GM12878 (cell line): ENCODE measurements around the gene ANKMY1. TPM values are rescaled to one million over a fixed set of nuclear protein-coding genes. Genes with fewer than 3 reads are reported as not detected.

ENCODE experiments used
- ATAC-seq: fragments of 200-7000 bp; cut with Tn5 transposase; 3 replicates; pipeline ENCODE4 v1.9.1; 2020; ENCODE audit warnings: mild to moderate bottlenecking, moderate library complexity
- BruUV-seq: library from RNA; stranded (reverse); fragments of 400-500 nt; replicated peaks from 2 replicates; lab custom pipeline; 2021; lab: Mats Ljungman, UMichigan
- CTCF ChIA-PET: fragments of 300-600 bp; sonication (Branson Sonifier 250); formaldehyde crosslinking; extraction: SDS; loops from one replicate; lab custom pipeline; 2021; ENCODE audit warnings: inconsistent platforms; lab: Yijun Ruan, JAX
- POLR2A ChIA-PET: fragments of 350-600 bp; formaldehyde crosslinking; extraction: SDS; loops from one replicate; lab custom pipeline; 2021; ENCODE audit warnings: inconsistent platforms; lab: Charles Lee
- RAD21 ChIA-PET: fragments of 300-600 bp; sonication (Branson Sonifier 250); formaldehyde crosslinking; loops from one replicate; lab custom pipeline; 2023; ENCODE audit warnings: antibody characterized with exemption; ENCODE audit not compliant: unreplicated experiment; lab: Charles Lee
- SMC1A ChIA-PET: fragments of 300-600 bp; sonication (Branson Sonifier 250); formaldehyde crosslinking; loops from one replicate; lab custom pipeline; 2023; ENCODE audit not compliant: unreplicated experiment, uncharacterized antibody; lab: Charles Lee
- DNase-seq: peaks from one replicate; pipeline ENCODE4 v3.0.0-alpha.2; 2011; ENCODE audit warnings: low read depth, low spot score
- FAIRE-seq: peaks from 3 replicates; lab custom pipeline; 2011; peaks lifted over from hg19 to GRCh38; lab: Jason Lieb, UNC
- H2AFZ ChIP-seq: 2 replicates; pipeline ENCODE4 v1.6.0; 2011; ENCODE audit warnings: low read depth, low read length, control low read depth; ENCODE audit not compliant: control insufficient read depth
- H3K27ac ChIP-seq: 2 replicates; pipeline ENCODE4 v1.5.1; 2011; ENCODE audit warnings: control low read depth; ENCODE audit not compliant: control insufficient read depth, insufficient read depth
- H3K27me3 ChIP-seq, 2 experiments: replicated peaks in 1 of 2; 2 replicates each; pipeline versions ENCODE4 v1.6.0 to v1.6.1; 2011; ENCODE audit warnings: low read length in 1 of 2; ENCODE audit not compliant: control insufficient read depth in 2 of 2, insufficient read depth in 2 of 2
- H3K36me3 ChIP-seq, 2 experiments: 2 replicates each; pipeline ENCODE4 v1.5.1; 2011; ENCODE audit warnings: low read length in 1 of 2; ENCODE audit not compliant: control insufficient read depth in 2 of 2, insufficient read depth in 2 of 2
- H3K4me1 ChIP-seq: 2 replicates; pipeline ENCODE4 v1.6.1; 2011; ENCODE audit warnings: mild to moderate bottlenecking, low read length, moderate library complexity, mixed read lengths; ENCODE audit not compliant: control insufficient read depth, insufficient read depth
- H3K4me2 ChIP-seq: 2 replicates; pipeline ENCODE4 v1.6.0; 2011; ENCODE audit warnings: control low read depth; ENCODE audit not compliant: control insufficient read depth, insufficient read depth
- H3K4me3 ChIP-seq: fragments of 200-600 bp; sonication (generic); 2 replicates; pipeline ENCODE4 v1.5.1; 2016
- H3K79me2 ChIP-seq: 2 replicates; pipeline ENCODE4 v1.6.0; 2011; ENCODE audit warnings: low read length; ENCODE audit not compliant: control insufficient read depth, insufficient read depth
- H3K9ac ChIP-seq: 2 replicates; pipeline ENCODE4 v1.8.0; 2011; ENCODE audit warnings: low read length, control low read depth, mixed read lengths; ENCODE audit not compliant: control insufficient read depth, insufficient read depth
- H3K9me3 ChIP-seq: replicated peaks from 3 replicates; pipeline ENCODE4 v1.5.1; 2011; ENCODE audit warnings: mild to moderate bottlenecking, low read length; ENCODE audit not compliant: control insufficient read depth, insufficient read depth
- H4K20me1 ChIP-seq: 2 replicates; pipeline ENCODE4 v1.6.0; 2011; ENCODE audit not compliant: control insufficient read depth, insufficient read depth
- KAT2A ChIP-seq: conservative IDR thresholded peaks from 2 replicates; pipeline ENCODE4 v1.6.1; 2011; ENCODE audit warnings: low read depth, low read length; ENCODE audit not compliant: control insufficient read depth
- MTA2 ChIP-seq: fragments of 450-650 bp; IDR thresholded peaks from 2 replicates; pipeline ENCODE4 v1.6.1; 2016; ENCODE audit warnings: low read depth, mild to moderate bottlenecking, moderate library complexity
- POLR2A ChIP-seq: IDR thresholded peaks from 2 replicates; pipeline ENCODE4 v1.6.1; 2011; ENCODE audit warnings: low read depth, mild to moderate bottlenecking, low read length
- SMAD5 ChIP-seq: IDR thresholded peaks from 2 replicates; pipeline ENCODE4 v1.6.1; 2016; ENCODE audit warnings: antibody characterized with exemption, low read depth
- SUPT20H ChIP-seq: IDR thresholded peaks from 2 replicates; pipeline ENCODE4 v1.6.1; 2011; ENCODE audit warnings: low read depth, mild to moderate bottlenecking, low read length, moderate library complexity, borderline replicate concordance; ENCODE audit not compliant: control insufficient read depth
- TARDBP ChIP-seq: IDR thresholded peaks from 2 replicates; pipeline ENCODE4 v1.6.1; 2016; ENCODE audit warnings: borderline replicate concordance
- YBX1 ChIP-seq: fragments of 450-650 bp; IDR thresholded peaks from 2 replicates; pipeline ENCODE4 v1.6.1; 2016; ENCODE audit warnings: antibody characterized with exemption
- WGBS: methylation state at CpG from one replicate; pipeline ENCODE4 v1.1.6; 2016; ENCODE audit warnings: low lambda C conversion rate; ENCODE audit not compliant: insufficient replicate concordance, insufficient coverage; ENCODE audit errors: missing lambda C conversion rate; 5-methylcytosine and 5-hydroxymethylcytosine counted together
- in situ Hi-C: fragments of 300-500 bp; cut with MboI; formaldehyde crosslinking; loops from 9 replicates; pipeline ENCODE4 v1.14.3; 2018; ENCODE audit warnings: mixed read lengths
- intact Hi-C: fragments of 100-400 bp; cut with micrococcal nuclease; formaldehyde crosslinking; loops from one replicate; pipeline ENCODE4 v1.14.2; 2022; ENCODE audit not compliant: unreplicated experiment
- polyA plus RNA-seq, 11 experiments: library from polyadenylated mRNA; depleted of rRNA in 4 of 11; unstranded in 6 of 11; stranded (reverse) in 5 of 11; fragments of >200 nt; fragmentation: Nextera tagmentation in 4 of 11; fragmentation: Illumina TruSeq in 1 of 11; extraction: Ambion mirVana in 4 of 11; extraction: Trizol in 1 of 11; gene quantifications; 1 replicate in 1 of 11; 2 replicates in 10 of 11; pipeline versions ENCODE4 v1.2.1 to v1.2.3, GENCODE V29; 2011 to 2016; ENCODE audit warnings: inconsistent platforms in 2 of 11, missing spikeins in 2 of 11, low read depth in 1 of 11
- total RNA-seq, 4 experiments: library from RNA; depleted of rRNA in 3 of 4; stranded (reverse); fragments of >200 nt in 3 of 4; fragmentation: Illumina TruSeq in 1 of 4; extraction: Trizol in 1 of 4; gene quantifications; 2 replicates each; pipeline versions ENCODE4 v1.2.1 to v1.2.3, GENCODE V29; 2013 to 2021
- TF ChIP-seq, protein P1 (sequence below): IDR thresholded peaks from 2 replicates; pipeline ENCODE4 v1.6.1; 2011; ENCODE audit warnings: mild to moderate bottlenecking, low read depth, low read length, moderate library complexity; ENCODE audit not compliant: insufficient replicate concordance
- TF ChIP-seq, protein P2 (sequence below): fragments of 450-650 bp; IDR thresholded peaks from 2 replicates; pipeline ENCODE4 v1.6.1; 2017; ENCODE audit warnings: mild to moderate bottlenecking
- TF ChIP-seq, protein P3 (sequence below): fragments of 450-650 bp; conservative IDR thresholded peaks from 2 replicates; pipeline ENCODE4 v1.6.1; 2017; ENCODE audit warnings: mild to moderate bottlenecking, moderate library complexity
- TF ChIP-seq, protein P4 (sequence below): fragments of 450-650 bp; IDR thresholded peaks from 2 replicates; pipeline ENCODE4 v1.6.1; 2017; ENCODE audit warnings: mild to moderate bottlenecking, moderate library complexity

The ANKMY1 gene
- total and polyA plus RNA-seq, 10 of the 15 experiments (the other 5 are each of a cell fraction or from before 2014, with no cell fraction given), result 1.1 to 15.3 (median 11.1) TPM

DNA sequence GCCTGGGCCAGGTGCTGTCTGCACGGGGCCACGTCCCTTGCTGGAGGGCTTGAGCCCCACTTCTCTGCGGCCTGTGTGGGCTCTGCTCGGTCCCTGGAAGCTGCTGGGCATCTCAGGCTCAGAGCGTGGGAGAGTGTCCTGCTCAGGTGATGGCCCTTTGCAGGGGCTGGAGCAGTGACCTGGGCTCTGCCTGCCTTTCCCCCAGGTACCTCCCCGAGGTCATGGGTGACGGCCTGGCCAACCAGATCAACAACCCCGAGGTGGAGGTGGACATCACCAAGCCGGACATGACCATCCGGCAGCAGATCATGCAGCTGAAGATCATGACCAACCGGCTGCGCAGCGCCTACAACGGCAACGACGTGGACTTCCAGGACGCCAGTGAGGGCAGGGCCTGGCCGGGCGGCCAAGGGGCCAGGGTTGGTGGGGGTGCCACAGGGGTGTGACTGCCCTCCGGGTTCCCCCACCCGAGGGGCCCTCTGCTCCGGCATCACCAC is 92.5 kb downstream of the ANKMY1 start:
- no TSS peak for BruUV-seq
- Histone ChIP-seq H3K4me1 (peaks cover under 1% of the 10 kb centered on the region; the same call in 1 of the 2 replicates), H3K4me2 (no peak overlapping the region), H4K20me1 (no peaks in the 10 kb centered on the region), H3K79me2 (no peaks in the 10 kb centered on the region), H2AFZ (no peak overlapping the region), H3K27me3 (no peaks in the 10 kb centered on the region), H3K9me3 (no peaks in the 10 kb centered on the region), H3K9ac (no peak overlapping the region), H3K36me3 (no peaks in the 10 kb centered on the region), H3K4me3 (no peak overlapping the region), H3K27ac (no peak overlapping the region)
- ATAC-seq (no peak), FAIRE-seq (no peak), DNase-seq (no peak)
- ChIA-PET POLR2A (no interaction called here), SMC1A (no interaction called here), CTCF (no interaction called here), RAD21 (no interaction called here)
- intact Hi-C loops, result no loop called here
- no peak for TF ChIP-seq MTA2
- TF ChIP-seq POLR2A, result no peak
- TF ChIP-seq, protein P1, sequence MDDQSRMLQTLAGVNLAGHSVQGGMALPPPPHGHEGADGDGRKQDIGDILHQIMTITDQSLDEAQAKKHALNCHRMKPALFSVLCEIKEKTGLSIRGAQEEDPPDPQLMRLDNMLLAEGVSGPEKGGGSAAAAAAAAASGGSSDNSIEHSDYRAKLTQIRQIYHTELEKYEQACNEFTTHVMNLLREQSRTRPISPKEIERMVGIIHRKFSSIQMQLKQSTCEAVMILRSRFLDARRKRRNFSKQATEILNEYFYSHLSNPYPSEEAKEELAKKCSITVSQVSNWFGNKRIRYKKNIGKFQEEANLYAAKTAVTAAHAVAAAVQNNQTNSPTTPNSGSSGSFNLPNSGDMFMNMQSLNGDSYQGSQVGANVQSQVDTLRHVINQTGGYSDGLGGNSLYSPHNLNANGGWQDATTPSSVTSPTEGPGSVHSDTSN, result no peak
- TF ChIP-seq SMAD5, result no peak
- TF ChIP-seq TARDBP, result no peak
- no peak for TF ChIP-seq KAT2A
- TF ChIP-seq, protein P2, sequence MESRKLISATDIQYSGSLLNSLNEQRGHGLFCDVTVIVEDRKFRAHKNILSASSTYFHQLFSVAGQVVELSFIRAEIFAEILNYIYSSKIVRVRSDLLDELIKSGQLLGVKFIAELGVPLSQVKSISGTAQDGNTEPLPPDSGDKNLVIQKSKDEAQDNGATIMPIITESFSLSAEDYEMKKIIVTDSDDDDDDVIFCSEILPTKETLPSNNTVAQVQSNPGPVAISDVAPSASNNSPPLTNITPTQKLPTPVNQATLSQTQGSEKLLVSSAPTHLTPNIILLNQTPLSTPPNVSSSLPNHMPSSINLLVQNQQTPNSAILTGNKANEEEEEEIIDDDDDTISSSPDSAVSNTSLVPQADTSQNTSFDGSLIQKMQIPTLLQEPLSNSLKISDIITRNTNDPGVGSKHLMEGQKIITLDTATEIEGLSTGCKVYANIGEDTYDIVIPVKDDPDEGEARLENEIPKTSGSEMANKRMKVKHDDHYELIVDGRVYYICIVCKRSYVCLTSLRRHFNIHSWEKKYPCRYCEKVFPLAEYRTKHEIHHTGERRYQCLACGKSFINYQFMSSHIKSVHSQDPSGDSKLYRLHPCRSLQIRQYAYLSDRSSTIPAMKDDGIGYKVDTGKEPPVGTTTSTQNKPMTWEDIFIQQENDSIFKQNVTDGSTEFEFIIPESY, result no peak
- TF ChIP-seq, protein P3, sequence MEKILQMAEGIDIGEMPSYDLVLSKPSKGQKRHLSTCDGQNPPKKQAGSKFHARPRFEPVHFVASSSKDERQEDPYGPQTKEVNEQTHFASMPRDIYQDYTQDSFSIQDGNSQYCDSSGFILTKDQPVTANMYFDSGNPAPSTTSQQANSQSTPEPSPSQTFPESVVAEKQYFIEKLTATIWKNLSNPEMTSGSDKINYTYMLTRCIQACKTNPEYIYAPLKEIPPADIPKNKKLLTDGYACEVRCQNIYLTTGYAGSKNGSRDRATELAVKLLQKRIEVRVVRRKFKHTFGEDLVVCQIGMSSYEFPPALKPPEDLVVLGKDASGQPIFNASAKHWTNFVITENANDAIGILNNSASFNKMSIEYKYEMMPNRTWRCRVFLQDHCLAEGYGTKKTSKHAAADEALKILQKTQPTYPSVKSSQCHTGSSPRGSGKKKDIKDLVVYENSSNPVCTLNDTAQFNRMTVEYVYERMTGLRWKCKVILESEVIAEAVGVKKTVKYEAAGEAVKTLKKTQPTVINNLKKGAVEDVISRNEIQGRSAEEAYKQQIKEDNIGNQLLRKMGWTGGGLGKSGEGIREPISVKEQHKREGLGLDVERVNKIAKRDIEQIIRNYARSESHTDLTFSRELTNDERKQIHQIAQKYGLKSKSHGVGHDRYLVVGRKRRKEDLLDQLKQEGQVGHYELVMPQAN, result no peak
- TF ChIP-seq SUPT20H, result no peak
- TF ChIP-seq, protein P4, sequence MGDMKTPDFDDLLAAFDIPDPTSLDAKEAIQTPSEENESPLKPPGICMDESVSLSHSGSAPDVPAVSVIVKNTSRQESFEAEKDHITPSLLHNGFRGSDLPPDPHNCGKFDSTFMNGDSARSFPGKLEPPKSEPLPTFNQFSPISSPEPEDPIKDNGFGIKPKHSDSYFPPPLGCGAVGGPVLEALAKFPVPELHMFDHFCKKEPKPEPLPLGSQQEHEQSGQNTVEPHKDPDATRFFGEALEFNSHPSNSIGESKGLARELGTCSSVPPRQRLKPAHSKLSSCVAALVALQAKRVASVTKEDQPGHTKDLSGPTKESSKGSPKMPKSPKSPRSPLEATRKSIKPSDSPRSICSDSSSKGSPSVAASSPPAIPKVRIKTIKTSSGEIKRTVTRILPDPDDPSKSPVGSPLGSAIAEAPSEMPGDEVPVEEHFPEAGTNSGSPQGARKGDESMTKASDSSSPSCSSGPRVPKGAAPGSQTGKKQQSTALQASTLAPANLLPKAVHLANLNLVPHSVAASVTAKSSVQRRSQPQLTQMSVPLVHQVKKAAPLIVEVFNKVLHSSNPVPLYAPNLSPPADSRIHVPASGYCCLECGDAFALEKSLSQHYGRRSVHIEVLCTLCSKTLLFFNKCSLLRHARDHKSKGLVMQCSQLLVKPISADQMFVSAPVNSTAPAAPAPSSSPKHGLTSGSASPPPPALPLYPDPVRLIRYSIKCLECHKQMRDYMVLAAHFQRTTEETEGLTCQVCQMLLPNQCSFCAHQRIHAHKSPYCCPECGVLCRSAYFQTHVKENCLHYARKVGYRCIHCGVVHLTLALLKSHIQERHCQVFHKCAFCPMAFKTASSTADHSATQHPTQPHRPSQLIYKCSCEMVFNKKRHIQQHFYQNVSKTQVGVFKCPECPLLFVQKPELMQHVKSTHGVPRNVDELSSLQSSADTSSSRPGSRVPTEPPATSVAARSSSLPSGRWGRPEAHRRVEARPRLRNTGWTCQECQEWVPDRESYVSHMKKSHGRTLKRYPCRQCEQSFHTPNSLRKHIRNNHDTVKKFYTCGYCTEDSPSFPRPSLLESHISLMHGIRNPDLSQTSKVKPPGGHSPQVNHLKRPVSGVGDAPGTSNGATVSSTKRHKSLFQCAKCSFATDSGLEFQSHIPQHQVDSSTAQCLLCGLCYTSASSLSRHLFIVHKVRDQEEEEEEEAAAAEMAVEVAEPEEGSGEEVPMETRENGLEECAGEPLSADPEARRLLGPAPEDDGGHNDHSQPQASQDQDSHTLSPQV, result no peak
- TF ChIP-seq YBX1, result no peak
- WGBS, result 73% methylated on average over 22 of the region's 22 CpGs
- in situ Hi-C loops, result no loop called here
